Measurements from ENCODE around the gene TM9SF4.

Gene TM9SF4

DNA sequence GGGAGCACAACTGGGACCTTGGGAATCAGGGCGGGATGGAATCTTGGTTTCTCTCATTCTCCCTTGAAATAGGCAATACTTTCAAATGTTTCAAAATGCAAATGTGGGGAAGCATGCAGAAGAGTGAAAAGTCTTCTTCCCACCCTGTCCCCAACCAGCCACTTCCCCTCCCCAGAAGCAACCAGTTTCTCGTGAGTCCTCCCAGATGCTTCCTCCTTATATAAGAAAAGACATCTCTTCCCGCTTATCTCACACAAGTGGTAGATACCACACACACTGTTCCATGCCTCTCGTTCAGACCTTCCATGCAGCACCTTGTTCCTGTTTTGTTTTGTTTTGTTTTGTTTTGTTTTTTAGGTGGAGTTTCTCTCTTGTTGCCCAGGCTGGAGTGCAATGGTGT, 32.3 kb upstream of the TM9SF4 start:
- H4K91ac ChIP-seq (ENCODE audit: low read depth, low read length) = no peak overlapping the region
- H2AK5ac ChIP-seq (ENCODE audit: low read length) = no peak overlapping the region
- H3K14ac ChIP-seq (ENCODE audit: low read length) = no peak overlapping the region
- no peak overlapping the region for H2BK5ac ChIP-seq (ENCODE audit: low read depth, low read length, poor library complexity)
- H3K79me1 ChIP-seq (ENCODE audit: low read length) = no peaks in the 10 kb centered on the region
- no peaks in the 10 kb centered on the region for H3K4me1 ChIP-seq (ENCODE audit: control insufficient read depth in 1 of 2, insufficient read depth in 2 of 2, low read length in 2 of 2)
- no peak overlapping the region for H4K8ac ChIP-seq (ENCODE audit: low read depth, low read length)
- WGBS (ENCODE audit: extremely low coverage, insufficient coverage, insufficient read length) = no CpG with 5 or more reads among the region's 4 CpGs
- peaks cover 1% of the 10 kb centered on the region for H3K9me3 ChIP-seq (ENCODE audit: insufficient read depth, low read depth, low read length)
- no peak overlapping the region for H3K4me2 ChIP-seq (ENCODE audit: low read length)
- no peaks in the 10 kb centered on the region for H3K79me2 ChIP-seq (ENCODE audit: control insufficient read depth, insufficient read depth, low read length, poor library complexity)
- no peaks in the 10 kb centered on the region for H3K27me3 ChIP-seq (ENCODE audit: insufficient read depth, low read length)
- H3K4ac ChIP-seq (ENCODE audit: low read depth, low read length) = no peak overlapping the region
- no peak overlapping the region for H3K4me3 ChIP-seq (ENCODE audit: low read depth, low read length)
- no peak overlapping the region for H4K12ac ChIP-seq (ENCODE audit: low read depth, low read length)
- no peak for DNase-seq
- H3K18ac ChIP-seq (ENCODE audit: low read length) = no peak overlapping the region
- H3K9ac ChIP-seq (ENCODE audit: low read length) = no peak overlapping the region
- H2AFZ ChIP-seq (ENCODE audit: insufficient read depth, low read length, poor library complexity) = no peak overlapping the region
- H2BK12ac ChIP-seq (ENCODE audit: low read length) = no peak overlapping the region
- H3K36me3 ChIP-seq (ENCODE audit: control insufficient read depth in 1 of 2, insufficient read depth in 2 of 2, low read length in 2 of 2) = no peaks in the 10 kb centered on the region
- no peak overlapping the region for H3K23ac ChIP-seq (ENCODE audit: low read length)
- no peak overlapping the region for H3K27ac ChIP-seq (ENCODE audit: low read depth, low read length)
- no peak overlapping the region for H2BK120ac ChIP-seq (ENCODE audit: insufficient read depth, low read length, poor library complexity)

- Histone ChIP-seq H3K27me3 (ENCODE audit: insufficient read depth, low read length) (no peaks in the 10 kb centered on the region), H3K9me3 (ENCODE audit: insufficient read depth, low read depth, low read length) (peaks cover 1% of the 10 kb centered on the region), H2BK12ac (ENCODE audit: low read length) (no peak overlapping the region), H4K8ac (ENCODE audit: low read depth, low read length) (no peak overlapping the region), H3K14ac (ENCODE audit: low read length) (no peak overlapping the region), H2BK120ac (ENCODE audit: insufficient read depth, low read length, poor library complexity) (no peak overlapping the region), H3K18ac (ENCODE audit: low read length) (no peak overlapping the region), H3K79me1 (ENCODE audit: low read length) (no peaks in the 10 kb centered on the region), H2AK5ac (ENCODE audit: low read length) (no peak overlapping the region), H3K79me2 (ENCODE audit: control insufficient read depth, insufficient read depth, low read length, poor library complexity) (no peaks in the 10 kb centered on the region), H2BK5ac (ENCODE audit: low read depth, low read length, poor library complexity) (no peak overlapping the region), H4K91ac (ENCODE audit: low read depth, low read length) (no peak overlapping the region), H3K4me3 (ENCODE audit: low read depth, low read length) (no peak overlapping the region), H2AFZ (ENCODE audit: insufficient read depth, low read length, poor library complexity) (no peak overlapping the region), H3K36me3 (ENCODE audit: control insufficient read depth in 1 of 2, insufficient read depth in 2 of 2, low read length in 2 of 2) (no peaks in the 10 kb centered on the region), H3K4me1 (ENCODE audit: control insufficient read depth in 1 of 2, insufficient read depth in 2 of 2, low read length in 2 of 2) (no peaks in the 10 kb centered on the region), H3K4ac (ENCODE audit: low read depth, low read length) (no peak overlapping the region), H3K27ac (ENCODE audit: low read depth, low read length) (no peak overlapping the region), H3K23ac (ENCODE audit: low read length) (no peak overlapping the region), H3K4me2 (ENCODE audit: low read length) (no peak overlapping the region), H4K12ac (ENCODE audit: low read depth, low read length) (no peak overlapping the region), H3K9ac (ENCODE audit: low read length) (no peak overlapping the region)
- DNase-seq = no peak
- WGBS (ENCODE audit: extremely low coverage, insufficient coverage, insufficient read length) = no CpG with 5 or more reads among the region's 5 CpGs
Observed at GRCh38 chr20:32078322-32078721, 31.2 kb upstream of the TM9SF4 start.

- Histone ChIP-seq H4K12ac (ENCODE audit: low read depth, low read length) (no peak overlapping the region), H3K79me2 (ENCODE audit: control insufficient read depth, insufficient read depth, low read length, poor library complexity) (no peaks in the 10 kb centered on the region)
- DNase-seq = no peak
Observed at GRCh38 chr20:32078791-32079190, 30.7 kb upstream of the TM9SF4 start.

GRCh38 chr20:32079655-32080109, 29.8 kb upstream of the TM9SF4 start:
- H2BK120ac ChIP-seq (ENCODE audit: insufficient read depth, low read length, poor library complexity) = no peak overlapping the region
- H3K14ac ChIP-seq (ENCODE audit: low read length) = no peak overlapping the region
- no peaks in the 10 kb centered on the region for H3K79me1 ChIP-seq (ENCODE audit: low read length)
- H2BK12ac ChIP-seq (ENCODE audit: low read length) = no peak overlapping the region
- H2AFZ ChIP-seq (ENCODE audit: insufficient read depth, low read length, poor library complexity) = no peak overlapping the region
- H3K23ac ChIP-seq (ENCODE audit: low read length) = no peak overlapping the region
- H3K4me2 ChIP-seq (ENCODE audit: low read length) = no peak overlapping the region
- H3K79me2 ChIP-seq (ENCODE audit: control insufficient read depth, insufficient read depth, low read length, poor library complexity) = no peaks in the 10 kb centered on the region
- H4K8ac ChIP-seq (ENCODE audit: low read depth, low read length) = no peak overlapping the region
- no peak for DNase-seq
- H3K9me3 ChIP-seq (ENCODE audit: insufficient read depth, low read depth, low read length) = peaks cover 1% of the 10 kb centered on the region
- H3K18ac ChIP-seq (ENCODE audit: low read length) = no peak overlapping the region
- H3K27ac ChIP-seq (ENCODE audit: low read depth, low read length) = no peak overlapping the region
- H3K4ac ChIP-seq (ENCODE audit: low read depth, low read length) = no peak overlapping the region
- H3K4me1 ChIP-seq (ENCODE audit: control insufficient read depth in 1 of 2, insufficient read depth in 2 of 2, low read length in 2 of 2) = no peaks in the 10 kb centered on the region
- H3K9ac ChIP-seq (ENCODE audit: low read length) = no peak overlapping the region
- WGBS (ENCODE audit: extremely low coverage, insufficient coverage, insufficient read length) = no CpG with 5 or more reads among the region's 8 CpGs
- no peaks in the 10 kb centered on the region for H3K36me3 ChIP-seq (ENCODE audit: control insufficient read depth in 1 of 2, insufficient read depth in 2 of 2, low read length in 2 of 2)
- no peaks in the 10 kb centered on the region for H3K27me3 ChIP-seq (ENCODE audit: insufficient read depth, low read length)
- no peak overlapping the region for H4K12ac ChIP-seq (ENCODE audit: low read depth, low read length)
- no peak overlapping the region for H4K91ac ChIP-seq (ENCODE audit: low read depth, low read length)
- H2AK5ac ChIP-seq (ENCODE audit: low read length) = no peak overlapping the region
- H3K4me3 ChIP-seq (ENCODE audit: low read depth, low read length) = no peak overlapping the region
- H2BK5ac ChIP-seq (ENCODE audit: low read depth, low read length, poor library complexity) = no peak overlapping the region

More at GRCh38 chr20:32078791-32079190, 30.7 kb upstream of the TM9SF4 start:
- Histone ChIP-seq H4K91ac (ENCODE audit: low read depth, low read length) (no peak overlapping the region), H2AK5ac (ENCODE audit: low read length) (no peak overlapping the region), H3K4me3 (ENCODE audit: low read depth, low read length) (no peak overlapping the region), H4K8ac (ENCODE audit: low read depth, low read length) (no peak overlapping the region), H2BK120ac (ENCODE audit: insufficient read depth, low read length, poor library complexity) (no peak overlapping the region), H3K79me1 (ENCODE audit: low read length) (no peaks in the 10 kb centered on the region), H3K9me3 (ENCODE audit: insufficient read depth, low read depth, low read length) (peaks cover 1% of the 10 kb centered on the region), H3K14ac (ENCODE audit: low read length) (no peak overlapping the region), H3K18ac (ENCODE audit: low read length) (no peak overlapping the region), H3K4me1 (ENCODE audit: control insufficient read depth in 1 of 2, insufficient read depth in 2 of 2, low read length in 2 of 2) (no peaks in the 10 kb centered on the region), H3K9ac (ENCODE audit: low read length) (no peak overlapping the region), H3K27ac (ENCODE audit: low read depth, low read length) (no peak overlapping the region), H3K36me3 (ENCODE audit: control insufficient read depth in 1 of 2, insufficient read depth in 2 of 2, low read length in 2 of 2) (no peaks in the 10 kb centered on the region), H2BK12ac (ENCODE audit: low read length) (no peak overlapping the region), H3K27me3 (ENCODE audit: insufficient read depth, low read length) (no peaks in the 10 kb centered on the region), H2BK5ac (ENCODE audit: low read depth, low read length, poor library complexity) (no peak overlapping the region), H3K4me2 (ENCODE audit: low read length) (no peak overlapping the region), H3K4ac (ENCODE audit: low read depth, low read length) (no peak overlapping the region), H2AFZ (ENCODE audit: insufficient read depth, low read length, poor library complexity) (no peak overlapping the region), H3K23ac (ENCODE audit: low read length) (no peak overlapping the region)
